Hepatocyte (in vitro differentiated cells): ENCODE results near the gene IGFL1.

Experiments
- EZH2 ChIP-seq: fragments of 200-600 bp; sonication (generic); IDR thresholded peaks from 2 replicates; pipeline ENCODE4 v1.6.1; 2016; ENCODE audit warnings: antibody characterized with exemption, mild to moderate bottlenecking, borderline replicate concordance
- EZH2phosphoT487 ChIP-seq: fragments of 200-600 bp; sonication (generic); IDR thresholded peaks from one replicate; pipeline ENCODE4 v1.6.1; 2018; ENCODE audit warnings: antibody characterized with exemption, mild to moderate bottlenecking, low read depth, moderate library complexity; ENCODE audit not compliant: unreplicated experiment, severe bottlenecking
- TF ChIP-seq, protein P1 (sequence below): fragments of 200-600 bp; sonication (generic); IDR thresholded peaks from 2 replicates; pipeline ENCODE4 v1.5.1; 2016; ENCODE audit warnings: antibody characterized with exemption, mild to moderate bottlenecking; ENCODE audit not compliant: poor library complexity

DNA sequence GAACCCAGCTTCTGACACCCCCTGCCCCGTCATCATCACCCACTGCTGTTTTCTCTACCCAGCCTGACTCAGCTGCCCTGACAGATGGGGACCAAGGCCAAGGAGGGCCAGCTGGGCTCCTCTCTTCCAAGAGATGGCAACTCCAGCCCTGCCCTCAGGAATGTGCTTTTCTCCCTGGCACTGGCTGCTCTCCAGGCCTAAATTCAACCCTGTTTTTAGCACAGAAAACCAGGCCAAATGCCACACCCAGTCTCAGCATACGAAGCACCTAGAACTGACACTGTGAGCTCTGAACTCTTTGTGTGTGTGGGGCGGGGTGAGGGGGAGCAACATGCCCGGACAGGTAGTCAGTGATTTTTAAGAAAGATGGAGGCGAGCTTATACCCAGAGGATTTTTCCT, 23.4 kb upstream of the IGFL1 start:
- TF ChIP-seq, protein P1, sequence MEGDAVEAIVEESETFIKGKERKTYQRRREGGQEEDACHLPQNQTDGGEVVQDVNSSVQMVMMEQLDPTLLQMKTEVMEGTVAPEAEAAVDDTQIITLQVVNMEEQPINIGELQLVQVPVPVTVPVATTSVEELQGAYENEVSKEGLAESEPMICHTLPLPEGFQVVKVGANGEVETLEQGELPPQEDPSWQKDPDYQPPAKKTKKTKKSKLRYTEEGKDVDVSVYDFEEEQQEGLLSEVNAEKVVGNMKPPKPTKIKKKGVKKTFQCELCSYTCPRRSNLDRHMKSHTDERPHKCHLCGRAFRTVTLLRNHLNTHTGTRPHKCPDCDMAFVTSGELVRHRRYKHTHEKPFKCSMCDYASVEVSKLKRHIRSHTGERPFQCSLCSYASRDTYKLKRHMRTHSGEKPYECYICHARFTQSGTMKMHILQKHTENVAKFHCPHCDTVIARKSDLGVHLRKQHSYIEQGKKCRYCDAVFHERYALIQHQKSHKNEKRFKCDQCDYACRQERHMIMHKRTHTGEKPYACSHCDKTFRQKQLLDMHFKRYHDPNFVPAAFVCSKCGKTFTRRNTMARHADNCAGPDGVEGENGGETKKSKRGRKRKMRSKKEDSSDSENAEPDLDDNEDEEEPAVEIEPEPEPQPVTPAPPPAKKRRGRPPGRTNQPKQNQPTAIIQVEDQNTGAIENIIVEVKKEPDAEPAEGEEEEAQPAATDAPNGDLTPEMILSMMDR, result no peak
- TF ChIP-seq EZH2 (no peak), EZH2phosphoT487 (no peak)
